KBM-7 (cell line): ENCODE measurements around the gene TXN2.

ENCODE experiments used
- DNase-seq: peaks from one replicate; pipeline ENCODE4 v3.0.0-alpha.2; 2015
- in situ Hi-C: fragments of 300-500 bp; cut with MboI; formaldehyde crosslinking; loops from 2 replicates; pipeline ENCODE4 v1.14.3; 2020; ENCODE audit warnings: low sequenced_read_pairs, low pct_unique_long_range_greater_than_20kb, mixed read lengths

TXN2 gene

GRCh38 chr22:36419177-36419911 lies 62.1 kb downstream of the TXN2 start:
- no peak for DNase-seq
- in situ Hi-C loops = no loop called here

DNA sequence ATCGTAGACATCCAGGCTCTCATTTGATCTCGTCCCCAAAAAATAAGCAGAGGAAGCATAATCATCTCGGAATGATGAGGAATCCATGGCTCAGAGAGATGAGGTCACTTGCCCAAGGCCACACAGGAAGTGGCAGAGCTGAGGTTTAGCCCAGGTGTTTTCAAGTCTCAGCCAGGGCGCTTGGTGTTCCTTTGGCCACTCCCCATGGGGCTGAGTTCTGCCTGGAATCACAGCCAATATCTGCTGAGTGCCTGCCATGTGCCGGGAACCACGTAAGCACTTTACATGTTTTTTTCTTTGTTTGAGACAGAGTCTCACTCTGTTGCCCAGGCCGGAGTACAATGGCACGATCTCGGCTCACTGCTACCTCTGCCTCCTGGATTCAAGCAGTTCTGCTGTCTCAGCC lies 64.2 kb downstream of the TXN2 start:
- in situ Hi-C loops = no loop called here

More for the DNA sequence above, 64.2 kb downstream of the TXN2 start:
- DNase-seq = no peak
